Measurements from ENCODE around the gene SLC35D1. TPM values are rescaled to one million over a fixed set of nuclear protein-coding genes. Genes with fewer than 3 reads are reported as not detected.

The SLC35D1 gene
- total RNA-seq, 1 experiment from 2014 or later = 1.9 TPM

Other genes starting within 250 kb of the SLC35D1 start
- 6.5 and 10.5 TPM in 2 replicates for gene DNAI4, start 129.3 kb downstream of the SLC35D1 start, total RNA-seq (2014; rRNA removed; shearing (Covaris generic); ENCODE audit: low replicate concordance)
- gene MIER1, start 129.2 kb downstream of the SLC35D1 start, total RNA-seq (2014; rRNA removed; shearing (Covaris generic); ENCODE audit: low replicate concordance) = 9.0 and 11.1 TPM in 2 replicates
- gene C1orf141, start 80.8 kb upstream of the SLC35D1 start, total RNA-seq (2014; rRNA removed; shearing (Covaris generic); ENCODE audit: low replicate concordance) = not detected in 2 replicates
- not detected in 2 replicates for gene IL23R, start 112.3 kb upstream of the SLC35D1 start, total RNA-seq (2014; rRNA removed; shearing (Covaris generic); ENCODE audit: low replicate concordance)